IMR-90 (cell line): ENCODE data around the gene MFSD6L. TPM values are rescaled to one million over a fixed set of nuclear protein-coding genes. Genes with fewer than 3 reads are reported as not detected.

Experiments
- ATAC-seq: fragments of 200-7000 bp; cut with Tn5 transposase; 2 replicates; pipeline ENCODE4 v1.9.1; 2020; ENCODE audit warnings: low read depth, mild to moderate bottlenecking, moderate library complexity
- BruUV-seq: library from RNA; stranded (reverse); fragments of 400-500 nt; replicated peaks from 2 replicates; lab custom pipeline; 2021; lab: Mats Ljungman, UMichigan
- CTCF ChIA-PET: fragments of 300-600 bp; formaldehyde crosslinking; extraction: SDS; loops from one replicate; lab custom pipeline; 2021; ENCODE audit warnings: antibody characterized with exemption; lab: Yijun Ruan, JAX
- POLR2A ChIA-PET: fragments of 300-600 bp; sonication (Branson Sonifier 250); formaldehyde crosslinking; loops from one replicate; lab custom pipeline; 2022; ENCODE audit warnings: antibody characterized with exemption; ENCODE audit not compliant: unreplicated experiment; lab: Charles Lee
- DNase-seq: peaks from one replicate; pipeline ENCODE4 v3.0.0; 2013
- H2AFZ ChIP-seq: replicated peaks from 2 replicates; pipeline ENCODE3; 2013; ENCODE audit warnings: low read length, mild to moderate bottlenecking; ENCODE audit not compliant: poor library complexity
- H2AK5ac ChIP-seq: 2 replicates; pipeline ENCODE4 v1.6.1; 2013; ENCODE audit warnings: low read depth, low read length, inconsistent platforms
- H2AK9ac ChIP-seq: replicated peaks from 2 replicates; pipeline ENCODE3; 2013; ENCODE audit warnings: mild to moderate bottlenecking, low read depth, low read length, moderate library complexity; ENCODE audit not compliant: poor library complexity
- H2BK120ac ChIP-seq: 2 replicates; pipeline ENCODE4 v1.6.1; 2013; ENCODE audit warnings: low read depth, low read length, inconsistent platforms
- H2BK15ac ChIP-seq: 3 replicates; pipeline ENCODE4 v1.6.1; 2013; ENCODE audit warnings: low read depth, low read length, inconsistent platforms
- H2BK20ac ChIP-seq: 2 replicates; pipeline ENCODE4 v1.6.1; 2013; ENCODE audit warnings: low read depth, mild to moderate bottlenecking, inconsistent platforms, low read length, moderate library complexity
- H2BK5ac ChIP-seq: 2 replicates; pipeline ENCODE4 v1.6.1; 2013; ENCODE audit warnings: mild to moderate bottlenecking, low read depth, low read length, inconsistent platforms; ENCODE audit not compliant: poor library complexity, severe bottlenecking
- H3K14ac ChIP-seq: replicated peaks from 2 replicates; pipeline ENCODE4 v1.6.1; 2013; ENCODE audit warnings: low read depth, low read length, inconsistent platforms
- H3K18ac ChIP-seq: 2 replicates; pipeline ENCODE4 v1.6.1; 2013; ENCODE audit warnings: low read depth, low read length, control low read depth
- H3K23ac ChIP-seq: 2 replicates; pipeline ENCODE4 v1.6.1; 2013; ENCODE audit warnings: low read depth, low read length, inconsistent platforms
- H3K27ac ChIP-seq: 2 replicates; pipeline ENCODE4 v1.5.1; 2013; ENCODE audit warnings: mild to moderate bottlenecking, control low read depth, low read length; ENCODE audit not compliant: insufficient read depth
- H3K27me3 ChIP-seq: 2 replicates; pipeline ENCODE4 v1.6.1; 2013; ENCODE audit warnings: low read length; ENCODE audit not compliant: control insufficient read depth, insufficient read depth
- H3K36me3 ChIP-seq: 2 replicates; pipeline ENCODE4 v1.6.1; 2013; ENCODE audit warnings: low read length, mixed read lengths; ENCODE audit not compliant: control insufficient read depth, insufficient read depth
- H3K4ac ChIP-seq: 2 replicates; pipeline ENCODE4 v1.6.1; 2013; ENCODE audit warnings: low read depth, low read length, inconsistent platforms
- H3K4me1 ChIP-seq: 2 replicates; pipeline ENCODE4 v1.6.1; 2013; ENCODE audit warnings: low read length, mixed read lengths; ENCODE audit not compliant: control insufficient read depth, insufficient read depth
- H3K4me2 ChIP-seq: 2 replicates; pipeline ENCODE4 v1.6.1; 2013; ENCODE audit warnings: low read depth, mild to moderate bottlenecking, control low read depth, low read length, moderate library complexity
- H3K4me3 ChIP-seq: 2 replicates; pipeline ENCODE4 v1.5.1; 2013; ENCODE audit warnings: low read depth, mild to moderate bottlenecking, control low read depth, low read length, moderate library complexity; ENCODE audit not compliant: insufficient read depth
- H3K56ac ChIP-seq: 2 replicates; pipeline ENCODE4 v1.6.1; 2013; ENCODE audit warnings: low read length, inconsistent platforms; ENCODE audit not compliant: insufficient read depth; ENCODE audit errors: extremely low read depth
- H3K79me1 ChIP-seq, 2 experiments: 2 replicates each; pipeline ENCODE4 v1.6.1; 2013; ENCODE audit warnings: low read length in 2 of 2, inconsistent platforms in 1 of 2, low read depth in 1 of 2
- H3K9ac ChIP-seq: 2 replicates; pipeline ENCODE4 v1.6.1; 2013; ENCODE audit warnings: low read depth, low read length, control low read depth
- H3K9me1 ChIP-seq: 2 replicates; pipeline ENCODE4 v1.6.1; 2013; ENCODE audit warnings: low read length, inconsistent platforms; ENCODE audit not compliant: insufficient read depth
- H3K9me3 ChIP-seq: 2 replicates; pipeline ENCODE4 v1.6.1; 2013; ENCODE audit warnings: low read length; ENCODE audit not compliant: control insufficient read depth, insufficient read depth
- H4K20me1 ChIP-seq: 2 replicates; pipeline ENCODE4 v1.6.1; 2013; ENCODE audit warnings: low read length, inconsistent platforms; ENCODE audit not compliant: insufficient read depth
- H4K5ac ChIP-seq: 2 replicates; pipeline ENCODE4 v1.6.1; 2013; ENCODE audit warnings: mild to moderate bottlenecking, low read depth, low read length, control low read depth
- H4K8ac ChIP-seq, 2 experiments: 2 replicates each; pipeline ENCODE4 v1.6.1; 2013; ENCODE audit warnings: low read depth in 2 of 2, low read length in 2 of 2, control low read depth in 1 of 2, inconsistent platforms in 1 of 2
- H4K91ac ChIP-seq: 2 replicates; pipeline ENCODE4 v1.6.1; 2013; ENCODE audit warnings: low read depth, low read length, inconsistent platforms; ENCODE audit not compliant: insufficient read depth
- BHLHE40 ChIP-seq: fragments of 150-350 bp; IDR thresholded peaks from 2 replicates; pipeline ENCODE4 v1.6.1; 2016; ENCODE audit warnings: mild to moderate bottlenecking, low read depth, low read length
- FOS ChIP-seq: fragments of 150-350 bp; IDR thresholded peaks from 2 replicates; pipeline ENCODE4 v1.6.1; 2016; ENCODE audit warnings: low read depth, low read length
- MXI1 ChIP-seq: IDR thresholded peaks from 2 replicates; pipeline ENCODE4 v1.6.1; 2012; ENCODE audit warnings: low read depth, mild to moderate bottlenecking, low read length, moderate library complexity, borderline replicate concordance
- RAD21 ChIP-seq: IDR thresholded peaks from 2 replicates; pipeline ENCODE4 v1.6.1; 2012; ENCODE audit warnings: low read length, improper control_type of control experiment
- RCOR1 ChIP-seq: IDR thresholded peaks from 2 replicates; pipeline ENCODE4 v1.6.1; 2012; ENCODE audit warnings: mild to moderate bottlenecking, low read length, improper control_type of control experiment; ENCODE audit not compliant: insufficient replicate concordance
- WGBS, 2 experiments: methylation state at CpG; one replicate each; pipeline versions ENCODE4 v1.1.5 to v1.1.7; 2013; ENCODE audit warnings: missing lambda C conversion rate in 2 of 2; ENCODE audit not compliant: insufficient read length in 1 of 2; ENCODE audit errors: extremely low coverage in 2 of 2; 5-methylcytosine and 5-hydroxymethylcytosine counted together
- dilution Hi-C: fragments of 300-500 bp; cut with HindIII; formaldehyde crosslinking; loops from one replicate; pipeline ENCODE4 v1.14.3; 2018; ENCODE audit warnings: low sequenced_read_pairs; ENCODE audit not compliant: unreplicated experiment
- in situ Hi-C: fragments of 300-500 bp; cut with MboI; formaldehyde crosslinking; loops from 3 replicates; pipeline ENCODE4 v1.14.3; 2019; ENCODE audit warnings: low sequenced_read_pairs, inconsistent platforms, mixed read lengths
- intact Hi-C: fragments of 100-400 bp; cut with micrococcal nuclease; formaldehyde crosslinking; loops from 2 replicates; pipeline ENCODE4 v1.10.0; 2022
- polyA plus RNA-seq, 3 experiments: library from polyadenylated mRNA; depleted of rRNA; stranded (reverse); fragments of >200 nt; gene quantifications; 2 replicates each; pipeline ENCODE4 v1.2.3, GENCODE V29; 2012; ENCODE audit warnings: low replicate concordance in 1 of 3
- total RNA-seq: library from RNA; depleted of rRNA; stranded (reverse); fragments of >200 nt; gene quantifications from 2 replicates; pipeline ENCODE4 v1.2.3, GENCODE V29; 2012

The MFSD6L gene
- total and polyA plus RNA-seq, 2 of the 4 experiments (the other 2 are of a cell fraction), result not detected

DNA sequence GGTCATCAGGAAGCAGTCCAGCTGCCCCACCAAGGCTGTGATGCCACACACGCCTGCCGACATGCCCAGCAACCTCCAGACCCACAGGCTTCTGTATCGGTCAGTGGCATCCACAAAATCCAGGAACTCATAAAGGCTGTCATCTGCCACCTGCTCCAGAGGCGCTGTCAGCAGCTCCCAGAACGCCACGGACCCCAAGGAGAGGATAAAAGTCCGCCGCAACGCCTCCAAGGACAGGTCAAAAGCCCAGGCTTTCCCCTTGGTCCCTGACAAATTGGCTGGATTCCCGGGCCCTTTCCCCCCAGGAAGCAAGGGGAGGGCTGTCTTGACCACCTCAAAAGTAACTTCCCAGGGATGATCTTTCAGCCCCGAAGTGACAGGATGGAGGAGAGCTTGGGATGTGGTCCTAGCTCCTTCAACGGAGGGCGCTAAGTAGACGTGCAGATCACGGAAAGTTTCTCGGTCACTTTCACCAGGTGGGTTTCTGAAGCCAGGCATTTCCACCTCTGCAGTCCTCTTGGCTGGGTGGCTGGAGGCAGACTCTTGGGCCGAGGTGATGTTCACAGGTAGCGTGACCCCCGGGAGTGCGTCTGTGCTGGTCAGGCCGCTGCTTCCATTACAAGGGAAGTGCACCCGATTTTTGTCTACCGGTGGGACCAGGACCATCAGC, 854 bp downstream of the MFSD6L start:
- Histone ChIP-seq H3K9me1 (no peaks in the 10 kb centered on the region), H4K91ac (no peak overlapping the region), H4K20me1 (no peaks in the 10 kb centered on the region), H2BK120ac (no peak overlapping the region), H2AFZ (no peak overlapping the region), H2BK15ac (no peak overlapping the region), H3K4me1 (no peaks in the 10 kb centered on the region), H3K18ac (no peak overlapping the region), H3K56ac (no peak overlapping the region), H3K27me3 (peaks cover 18% of the 10 kb centered on the region; the same call in 1 of the 2 replicates), H3K4me3 (no peak overlapping the region), H3K9me3 (no peaks in the 10 kb centered on the region), H4K8ac (no peak overlapping the region), H3K4me2 (no peak overlapping the region), H3K23ac (no peak overlapping the region), H3K79me1 (no peaks in the 10 kb centered on the region), H3K9ac (no peak overlapping the region), H2AK9ac (no peak overlapping the region), H3K27ac (no peak overlapping the region), H3K36me3 (no peaks in the 10 kb centered on the region), H2AK5ac (no peak overlapping the region), H3K4ac (no peak overlapping the region), H4K5ac (no peak overlapping the region), H3K14ac (no peak overlapping the region), H2BK20ac (no peak overlapping the region), H2BK5ac (no peak overlapping the region)
- intact Hi-C loops, result no loop called here
- ATAC-seq (no peak), DNase-seq (no peak)
- ChIA-PET POLR2A (no interaction called here), CTCF (interaction anchor here (0.6 kb wide), 1 partner anchor 336 kb away, joined by 9 read pairs; no protein-coding TSS in a partner anchor)
- no TSS peak for BruUV-seq
- 56% methylated on average over 12 of the region's 23 CpGs; no CpG with 5 or more reads in 1 of the 2 experiments for WGBS, 2 experiments
- TF ChIP-seq BHLHE40, result no peak
- no peak for TF ChIP-seq RCOR1
- no peak for TF ChIP-seq FOS
- no peak for TF ChIP-seq RAD21
- TF ChIP-seq MXI1, result no peak
- in situ Hi-C loops, result loop anchor here (25.0 kb wide), 1 partner anchor 739 kb away; no protein-coding TSS in a partner anchor
- dilution Hi-C loops, result no loop called here
